Esophagus squamous epithelium (tissue), 4 donors: ENCODE results near the gene CFAP410.

Experiments used
- CTCF ChIP-seq, 6 experiments: fragments of 450-650 bp in 4 of 6; fragments of 200-600 bp in 2 of 6; sonication (generic) in 2 of 6; IDR thresholded peaks; one replicate each; pipeline ENCODE4 v1.5.1; 2016 to 2019; ENCODE audit warnings: antibody characterized with exemption in 6 of 6, mild to moderate bottlenecking in 4 of 6, moderate library complexity in 4 of 6
- POLR2A ChIP-seq, 4 donors: fragments of 450-650 bp; IDR thresholded peaks; one replicate each; pipeline ENCODE4 v1.6.1; 2017; ENCODE audit warnings: antibody characterized with exemption in 4 of 4, mild to moderate bottlenecking in 4 of 4, moderate library complexity in 3 of 4

- TF ChIP-seq CTCF (IDR thresholded peaks at IDR 0.05) (no peak), POLR2A (IDR thresholded peaks at IDR 0.05) (no peak)
These were observed 17.4 kb upstream of the CFAP410 start for GRCh38 chr21:44356636-44357035.
